Measurements from ENCODE around the gene HECTD4. TPM values are rescaled to one million over a fixed set of nuclear protein-coding genes. Genes with fewer than 3 reads are reported as not detected.

Gene HECTD4
- total RNA-seq, 2 donors from 2014 or later, result 54.2 to 75.4 TPM

GRCh38 chr12:112285600-112286401, 96.4 kb downstream of the HECTD4 start:
- no peak for TF ChIP-seq CTCF (IDR thresholded peaks at IDR 0.05)
- no peak for ATAC-seq (ENCODE audit: insufficient number of reproducible peaks, low FRiP score, low read depth)
- no peak for DNase-seq (ENCODE audit: low spot score)
- H3K9me3 ChIP-seq, result peaks cover 11% of the 10 kb centered on the region
- H3K36me3 ChIP-seq, result peaks cover 3% of the 10 kb centered on the region
- H3K4me1 ChIP-seq (ENCODE audit: control insufficient read depth in 1 of 2, low read depth in 2 of 2), result peaks cover 0 to 4% of the 10 kb centered on the region in 2 donors
- no peak overlapping the region for H3K4me3 ChIP-seq
- H3K27ac ChIP-seq, result no peak overlapping the region
- no peaks in the 10 kb centered on the region for H3K27me3 ChIP-seq (replicated peaks; ENCODE audit: insufficient read depth)

- DNase-seq (ENCODE audit: low spot score), result no peak
- Histone ChIP-seq H3K4me1 (ENCODE audit: control insufficient read depth in 1 of 2, low read depth in 2 of 2) (peaks cover 0 to 4% of the 10 kb centered on the region in 2 donors), H3K36me3 (peaks cover 1% of the 10 kb centered on the region), H3K9me3 (peaks cover 4% of the 10 kb centered on the region), H3K27me3 (replicated peaks; ENCODE audit: insufficient read depth) (no peaks in the 10 kb centered on the region), H3K27ac (no peak overlapping the region), H3K4me3 (no peak overlapping the region)
- TF ChIP-seq CTCF (IDR thresholded peaks at IDR 0.05), result no peak
- no peak for ATAC-seq (ENCODE audit: insufficient number of reproducible peaks, low FRiP score, low read depth)
Observed at GRCh38 chr12:112283546-112283945, 98.7 kb downstream of the HECTD4 start.

GRCh38 chr12:112282920-112283319, 99.3 kb downstream of the HECTD4 start:
- no peak for TF ChIP-seq CTCF (IDR thresholded peaks at IDR 0.05)
- H3K4me3 ChIP-seq, result no peak overlapping the region
- no peaks in the 10 kb centered on the region for H3K9me3 ChIP-seq
- ATAC-seq (ENCODE audit: insufficient number of reproducible peaks, low FRiP score, low read depth) (no peak), DNase-seq (ENCODE audit: low spot score) (no peak)
- H3K27ac ChIP-seq, result no peak overlapping the region
- H3K36me3 ChIP-seq, result no peaks in the 10 kb centered on the region
- no peaks in the 10 kb centered on the region for H3K27me3 ChIP-seq (replicated peaks; ENCODE audit: insufficient read depth)
- peaks cover 0 to 4% of the 10 kb centered on the region in 2 donors for H3K4me1 ChIP-seq (ENCODE audit: control insufficient read depth in 1 of 2, low read depth in 2 of 2)

- Histone ChIP-seq H3K9me3 (no peaks in the 10 kb centered on the region), H3K4me3 (no peak overlapping the region), H3K27me3 (replicated peaks; ENCODE audit: insufficient read depth) (no peaks in the 10 kb centered on the region), H3K36me3 (peaks cover 7% of the 10 kb centered on the region), H3K27ac (no peak overlapping the region), H3K4me1 (ENCODE audit: control insufficient read depth in 1 of 2, low read depth in 2 of 2) (no peaks in the 10 kb centered on the region)
- ATAC-seq (ENCODE audit: insufficient number of reproducible peaks, low FRiP score, low read depth) (no peak), DNase-seq (ENCODE audit: low spot score) (no peak)
- no peak for TF ChIP-seq CTCF (IDR thresholded peaks at IDR 0.05)
Observed at GRCh38 chr12:112275836-112276235, 106.4 kb downstream of the HECTD4 start.

- Histone ChIP-seq H3K36me3 (peaks cover 9% of the 10 kb centered on the region), H3K4me3 (no peak overlapping the region), H3K9me3 (no peaks in the 10 kb centered on the region), H3K4me1 (ENCODE audit: control insufficient read depth in 1 of 2, low read depth in 2 of 2) (no peaks in the 10 kb centered on the region), H3K27me3 (replicated peaks; ENCODE audit: insufficient read depth) (no peaks in the 10 kb centered on the region), H3K27ac (no peak overlapping the region)
- ATAC-seq (ENCODE audit: insufficient number of reproducible peaks, low FRiP score, low read depth) (no peak), DNase-seq (ENCODE audit: low spot score) (no peak)
- TF ChIP-seq CTCF (IDR thresholded peaks at IDR 0.05), result no peak
Observed at GRCh38 chr12:112275207-112275606, 107.0 kb downstream of the HECTD4 start.
